Mucosa of descending colon (tissue), 3 donors: ENCODE results near the gene CACNA1D. TPM values are rescaled to one million over a fixed set of nuclear protein-coding genes. Genes with fewer than 3 reads are reported as not detected.
A peak's percentile ranks its signal among the peaks of the same experiment; 100 is the strongest.

ENCODE experiments used
- ATAC-seq: fragments of 200-7000 bp; cut with Tn5 transposase; one replicate; pipeline ENCODE4 v1.9.1; 2020; ENCODE audit warnings: mild to moderate bottlenecking, moderate library complexity
- DNase-seq, 3 donors: peaks; one replicate each; pipeline ENCODE4 v3.0.0-alpha.2; 2020
- H3K36me3 ChIP-seq: fragments of 200-600 bp; one replicate; pipeline ENCODE4 v1.8.0; 2021; ENCODE audit warnings: low read depth, mild to moderate bottlenecking
- H3K4me1 ChIP-seq: fragments of 200-600 bp; one replicate; pipeline ENCODE4 v1.8.0; 2021; ENCODE audit warnings: low read depth, mild to moderate bottlenecking
- H3K4me3 ChIP-seq: fragments of 200-600 bp; one replicate; pipeline ENCODE4 v1.8.0; 2021; ENCODE audit warnings: mild to moderate bottlenecking
- H3K9me3 ChIP-seq: fragments of 200-600 bp; one replicate; pipeline ENCODE4 v1.8.0; 2021; ENCODE audit warnings: mild to moderate bottlenecking
- CTCF ChIP-seq: fragments of 200-600 bp; IDR thresholded peaks from one replicate; pipeline ENCODE4 v1.8.0; 2022; ENCODE audit warnings: antibody characterized with exemption, mild to moderate bottlenecking
- intact Hi-C, 2 donors: fragments of 100-400 bp; cut with DNase I in 1 of 2; cut with micrococcal nuclease in 1 of 2; formaldehyde crosslinking; loops; one replicate each; pipeline versions ENCODE4 v1.11.0 to v1.11.1; 2022; cut with DNase I, micrococcal nuclease
- total RNA-seq, 3 donors: library from RNA; stranded (reverse); fragmentation: NEBNext Ultra II Directional in 2 of 3; extraction: Animal tissue kit (Norgen Biotek cat#: 25700) in 2 of 3; gene quantifications; one replicate each; pipeline versions ENCODE4 v1.2.1 to v1.2.4, GENCODE V29; 2021 to 2023
- donor health status: DM: no; HTN: no; CAD: no; lungs with moderate emphysema.
- donor health status: DM: no; HTN: no; CAD: no.
- donor health status: DM: no; HTN: yes; CAD: no.

CACNA1D gene
- total RNA-seq, 3 donors from 2014 or later = 13.8 to 38.1 (median 22.2) TPM

DNA sequence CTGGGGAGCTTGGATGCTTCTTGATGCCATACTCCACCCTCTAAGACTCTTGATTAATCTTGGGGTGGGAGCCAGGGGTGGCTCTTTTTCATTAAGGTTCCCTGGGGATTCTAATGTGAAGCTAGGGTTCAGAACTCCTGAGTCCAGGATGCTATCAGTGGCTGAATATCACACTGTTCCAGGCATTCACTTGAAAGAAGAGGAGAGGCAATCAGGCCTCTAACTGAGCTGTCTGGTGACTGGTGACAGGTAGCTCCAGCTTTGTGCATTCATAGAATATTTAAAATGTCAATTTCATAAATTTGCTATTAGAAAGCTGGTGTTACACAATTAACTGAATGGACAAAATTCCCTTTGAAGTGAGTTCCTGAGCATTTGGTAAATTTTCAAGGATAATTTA is 212.8 kb downstream of the CACNA1D start:
- TF ChIP-seq CTCF = no peak
- H3K4me1 ChIP-seq = no peaks in the 10 kb centered on the region
- DNase-seq = no peak
- H3K36me3 ChIP-seq = no peaks in the 10 kb centered on the region
- intact Hi-C loops = no loop called here
- no peak for ATAC-seq
- no peak overlapping the region for H3K4me3 ChIP-seq
- no peaks in the 10 kb centered on the region for H3K9me3 ChIP-seq

DNA sequence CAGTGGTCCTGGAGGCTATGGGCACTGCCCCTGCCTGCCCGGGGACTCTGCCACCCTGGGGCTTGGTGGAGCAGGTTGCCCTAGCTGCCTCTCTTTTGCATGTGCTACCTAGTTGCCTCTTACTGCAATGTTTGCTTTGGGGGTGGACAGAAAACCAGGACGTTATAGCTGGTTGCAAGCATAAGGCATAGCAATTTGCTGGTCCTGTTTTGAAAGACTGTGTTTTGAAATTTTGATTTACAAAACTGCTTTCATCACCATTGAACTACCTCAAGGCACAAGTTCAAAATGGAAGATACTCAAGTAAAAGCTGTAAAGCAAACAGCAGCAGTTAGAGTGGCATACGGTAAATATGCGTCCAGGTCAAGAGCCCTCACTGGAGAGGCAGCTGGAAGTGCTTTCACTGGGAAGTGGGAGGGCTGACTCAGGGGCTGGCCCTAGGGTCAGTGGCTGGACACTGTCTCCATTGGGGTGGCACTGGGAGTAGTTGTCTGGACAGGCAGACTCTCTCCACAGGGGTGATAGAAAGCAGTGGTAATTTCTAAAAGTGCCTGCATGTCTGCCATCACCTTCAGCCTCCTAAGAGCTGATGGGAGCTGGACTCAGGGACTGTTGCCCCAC is 213.7 kb downstream of the CACNA1D start:
- no peak for DNase-seq
- peak; percentile 26 for ATAC-seq
- H3K9me3 ChIP-seq = no peaks in the 10 kb centered on the region
- no peaks in the 10 kb centered on the region for H3K4me1 ChIP-seq
- H3K4me3 ChIP-seq = no peak overlapping the region
- no peak for TF ChIP-seq CTCF
- no peaks in the 10 kb centered on the region for H3K36me3 ChIP-seq
- intact Hi-C loops = no loop called here

GRCh38 chr3:53709256-53709655 is 214.8 kb downstream of the CACNA1D start:
- TF ChIP-seq CTCF = no peak
- no peak for DNase-seq
- Histone ChIP-seq H3K4me3 (no peak overlapping the region), H3K9me3 (no peaks in the 10 kb centered on the region), H3K4me1 (no peaks in the 10 kb centered on the region), H3K36me3 (no peaks in the 10 kb centered on the region)
- no peak for ATAC-seq
- intact Hi-C loops = no loop called here

DNA sequence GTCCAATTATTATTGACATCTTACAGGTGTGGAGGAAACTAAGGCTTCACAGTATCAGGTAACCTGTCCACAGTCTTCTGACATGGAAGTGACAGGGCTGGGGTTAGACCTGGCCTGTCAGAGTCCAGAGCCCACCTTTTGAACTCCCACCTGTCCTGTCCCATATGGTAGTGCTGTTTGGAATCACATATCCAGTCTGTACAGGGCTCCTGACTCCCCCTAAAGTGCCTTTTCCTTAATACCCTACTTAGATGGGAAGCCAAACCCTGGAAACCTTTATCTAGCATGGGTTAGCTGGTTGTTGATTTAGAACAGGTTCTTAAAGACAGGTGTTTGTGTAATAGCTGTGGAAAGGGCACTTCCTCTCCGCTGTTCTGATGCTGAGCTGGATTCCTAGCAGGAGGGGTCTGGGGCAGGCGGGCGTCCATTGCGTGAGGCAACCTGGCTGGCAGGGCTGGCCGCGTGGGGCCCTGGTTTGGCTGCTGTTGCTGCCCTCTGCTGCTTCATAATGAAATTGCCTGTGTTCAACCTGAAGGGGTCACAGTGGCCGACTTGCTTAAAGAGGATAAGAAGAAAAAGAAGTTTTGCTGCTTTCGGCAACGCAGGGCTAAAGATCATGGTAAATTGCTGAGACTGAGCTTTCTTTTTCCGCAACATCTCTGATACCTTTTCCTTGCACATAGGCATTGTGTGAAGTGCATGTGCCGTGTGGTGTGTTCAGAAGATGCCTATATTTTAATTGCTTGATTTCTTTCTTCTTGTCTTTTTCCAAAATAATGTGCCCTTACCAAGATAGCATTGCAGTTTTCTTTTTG is 215.7 kb downstream of the CACNA1D start:
- Histone ChIP-seq H3K9me3 (no peaks in the 10 kb centered on the region), H3K4me1 (no peaks in the 10 kb centered on the region), H3K36me3 (no peaks in the 10 kb centered on the region), H3K4me3 (no peak overlapping the region)
- intact Hi-C loops = loop anchor here (5.0 kb wide), 2 partner anchors 333 to 413 kb away; no protein-coding TSS in a partner anchor
- TF ChIP-seq CTCF = peak; percentile 62
- DNase-seq (peak in 2 of 3 donors; percentile 66 to 77), ATAC-seq (peak; percentile 88)

GRCh38 chr3:53711387-53711786 is 217.0 kb downstream of the CACNA1D start:
- intact Hi-C loops = loop anchor here (5.0 kb wide), 2 partner anchors 334 to 414 kb away; no protein-coding TSS in a partner anchor
- no peaks in the 10 kb centered on the region for H3K9me3 ChIP-seq
- no peak for DNase-seq
- H3K4me1 ChIP-seq = no peaks in the 10 kb centered on the region
- no peak for TF ChIP-seq CTCF
- no peak overlapping the region for H3K4me3 ChIP-seq
- no peaks in the 10 kb centered on the region for H3K36me3 ChIP-seq
- ATAC-seq = no peak
